Measurements from ENCODE around the gene TNS1.

TNS1 gene

DNA sequence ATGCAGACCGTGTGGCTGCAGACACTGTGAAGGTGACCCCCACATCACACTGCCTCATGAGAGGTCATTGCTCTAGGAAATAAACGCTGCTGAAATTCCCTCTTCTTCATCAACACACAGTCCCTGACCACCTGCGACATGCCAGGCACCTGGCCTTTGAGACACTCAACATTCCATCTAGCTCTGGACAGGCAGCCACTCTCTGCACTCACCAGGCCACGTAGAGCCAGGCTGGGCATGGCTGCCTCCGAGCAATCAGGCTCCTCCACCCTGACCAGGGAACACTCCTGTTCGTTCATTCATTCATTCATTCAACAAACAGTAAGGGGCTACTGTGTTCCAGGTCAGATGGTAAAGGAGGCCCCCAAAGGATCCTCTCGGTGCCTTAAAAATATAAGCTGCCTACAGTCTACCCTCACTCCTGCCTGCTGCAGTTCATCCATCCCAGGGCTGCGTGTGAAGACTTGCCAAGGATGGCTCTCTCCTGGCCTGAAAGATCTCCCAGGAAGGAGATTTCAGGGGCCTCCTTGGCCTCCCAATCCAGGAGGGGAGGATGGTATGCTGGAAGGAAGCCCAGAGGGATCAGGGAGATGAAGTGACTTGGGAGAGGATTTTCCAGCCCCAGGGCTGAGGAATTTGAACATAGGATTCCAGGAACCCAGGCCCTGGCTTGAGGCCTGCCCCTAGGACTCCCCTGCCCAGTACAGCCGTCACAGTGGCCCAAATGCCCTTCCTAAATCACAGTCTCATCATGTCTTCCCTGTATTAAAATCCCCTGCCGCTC, 66.7 kb downstream of the TNS1 start:
- H3K27me3 ChIP-seq (ENCODE audit: low read depth) = no peaks in the 10 kb centered on the region
- H3K4me3 ChIP-seq = no peak overlapping the region
- DNase-seq (ENCODE audit: low spot score in 2 of 2) = no peak
- in situ Hi-C loops (cut with MboI; ENCODE audit: low sequenced_read_pairs) = no loop called here
- no peaks in the 10 kb centered on the region for H3K9me3 ChIP-seq
- no peaks in the 10 kb centered on the region for H3K4me1 ChIP-seq
- no peaks in the 10 kb centered on the region for H3K36me3 ChIP-seq (replicated peaks)

DNA sequence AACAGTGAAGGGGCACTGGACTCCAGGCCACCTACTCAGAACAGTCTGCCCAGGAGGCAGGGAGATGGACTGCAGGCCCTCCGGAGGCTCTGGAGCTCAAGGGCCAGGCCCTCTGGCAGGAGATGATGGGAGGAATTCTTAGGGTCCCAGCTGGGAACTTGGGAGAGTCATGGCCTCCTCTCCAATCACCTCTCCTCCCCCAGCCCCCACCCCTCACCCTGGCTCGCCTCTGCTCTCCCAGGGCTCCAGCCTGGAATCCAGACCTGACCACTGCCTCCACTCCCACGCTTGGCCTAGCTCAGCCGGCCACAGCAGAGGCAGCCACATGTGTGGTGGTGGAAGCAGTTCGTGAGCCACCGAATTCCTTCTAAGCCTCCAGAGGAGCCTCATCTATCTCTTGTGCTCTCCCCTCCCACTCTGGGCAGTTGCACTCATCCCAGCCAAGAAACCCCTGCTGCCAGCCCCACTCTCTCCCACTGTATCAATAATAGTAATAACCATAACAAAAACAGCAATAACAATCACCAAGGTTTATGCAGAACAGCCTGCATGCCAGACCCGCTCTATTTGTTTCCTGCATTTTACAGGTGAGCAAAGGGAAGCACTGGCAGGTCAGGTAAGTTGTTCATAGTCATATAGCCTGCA, 67.4 kb downstream of the TNS1 start:
- H3K4me3 ChIP-seq = no peak overlapping the region
- no peaks in the 10 kb centered on the region for H3K27me3 ChIP-seq (ENCODE audit: low read depth)
- DNase-seq (ENCODE audit: low spot score in 2 of 2) = no peak
- H3K9me3 ChIP-seq = no peaks in the 10 kb centered on the region
- no peaks in the 10 kb centered on the region for H3K4me1 ChIP-seq
- no peaks in the 10 kb centered on the region for H3K36me3 ChIP-seq (replicated peaks)
- in situ Hi-C loops (cut with MboI; ENCODE audit: low sequenced_read_pairs) = no loop called here

DNA sequence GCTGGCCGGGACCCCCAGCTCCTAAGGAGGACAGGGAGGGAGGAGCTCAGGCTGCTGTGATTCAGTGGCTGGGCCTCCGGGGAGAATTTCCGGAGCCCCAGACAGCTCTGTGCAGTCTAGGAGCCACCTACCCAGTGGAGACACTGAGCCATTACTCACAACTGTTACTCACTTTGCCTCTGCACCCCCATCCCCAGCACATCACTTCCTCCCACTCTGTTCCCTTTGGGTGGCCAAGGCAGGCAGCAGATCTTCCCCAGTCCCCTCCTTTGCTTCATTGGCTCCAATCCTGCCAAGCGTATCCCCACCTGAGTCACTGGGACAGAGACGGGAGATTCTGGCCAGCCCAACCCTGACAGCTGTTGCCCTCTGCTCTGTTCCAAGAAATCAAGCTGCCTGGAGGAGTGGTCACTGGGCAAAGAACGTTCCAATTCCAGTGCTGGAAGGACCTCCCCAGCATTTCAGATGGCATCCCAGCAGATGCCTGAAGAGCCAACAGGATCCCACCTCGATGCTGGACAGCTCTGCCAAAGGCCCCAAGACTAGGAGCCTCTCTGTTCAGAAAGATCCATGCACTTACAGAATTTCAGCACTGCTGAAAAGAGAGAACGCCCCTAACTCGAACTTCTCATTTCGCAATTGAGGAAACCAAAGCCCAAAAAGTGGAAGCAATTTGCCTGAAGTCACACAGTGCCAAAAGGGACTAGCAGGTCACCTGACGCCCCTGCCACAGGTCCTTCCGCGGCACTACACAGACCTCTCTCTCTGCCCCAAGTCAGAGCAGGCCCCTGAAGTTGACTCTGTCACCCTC, 68.3 kb downstream of the TNS1 start:
- in situ Hi-C loops (cut with MboI; ENCODE audit: low sequenced_read_pairs) = no loop called here
- H3K4me1 ChIP-seq = no peaks in the 10 kb centered on the region
- no peaks in the 10 kb centered on the region for H3K36me3 ChIP-seq (replicated peaks)
- DNase-seq (ENCODE audit: low spot score in 2 of 2) = no peak
- no peaks in the 10 kb centered on the region for H3K27me3 ChIP-seq (ENCODE audit: low read depth)
- no peak overlapping the region for H3K4me3 ChIP-seq
- H3K9me3 ChIP-seq = no peaks in the 10 kb centered on the region

DNA sequence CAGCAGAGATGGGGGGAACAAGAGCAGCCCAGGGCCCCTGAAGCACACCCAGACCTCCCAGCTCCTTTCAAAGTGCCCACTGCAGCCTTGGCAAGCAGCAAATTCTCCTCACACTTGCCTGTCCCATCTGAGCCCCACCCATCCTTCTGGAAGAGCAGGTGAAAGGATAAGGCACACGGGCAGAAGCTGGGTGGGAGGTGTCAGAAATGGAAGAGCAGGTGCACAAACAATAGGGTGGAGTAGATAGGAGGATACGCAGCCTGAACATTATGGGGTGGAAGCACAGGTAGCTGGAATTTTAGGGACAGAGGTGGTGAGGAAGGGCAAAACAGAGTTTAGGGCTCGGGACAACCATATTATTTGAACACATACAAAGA, 69.2 kb downstream of the TNS1 start:
- Histone ChIP-seq H3K27me3 (ENCODE audit: low read depth) (no peaks in the 10 kb centered on the region), H3K9me3 (no peaks in the 10 kb centered on the region), H3K4me3 (no peak overlapping the region), H3K36me3 (replicated peaks) (no peaks in the 10 kb centered on the region), H3K4me1 (no peaks in the 10 kb centered on the region)
- no peak for DNase-seq (ENCODE audit: low spot score in 2 of 2)
- in situ Hi-C loops (cut with MboI; ENCODE audit: low sequenced_read_pairs) = no loop called here

DNA sequence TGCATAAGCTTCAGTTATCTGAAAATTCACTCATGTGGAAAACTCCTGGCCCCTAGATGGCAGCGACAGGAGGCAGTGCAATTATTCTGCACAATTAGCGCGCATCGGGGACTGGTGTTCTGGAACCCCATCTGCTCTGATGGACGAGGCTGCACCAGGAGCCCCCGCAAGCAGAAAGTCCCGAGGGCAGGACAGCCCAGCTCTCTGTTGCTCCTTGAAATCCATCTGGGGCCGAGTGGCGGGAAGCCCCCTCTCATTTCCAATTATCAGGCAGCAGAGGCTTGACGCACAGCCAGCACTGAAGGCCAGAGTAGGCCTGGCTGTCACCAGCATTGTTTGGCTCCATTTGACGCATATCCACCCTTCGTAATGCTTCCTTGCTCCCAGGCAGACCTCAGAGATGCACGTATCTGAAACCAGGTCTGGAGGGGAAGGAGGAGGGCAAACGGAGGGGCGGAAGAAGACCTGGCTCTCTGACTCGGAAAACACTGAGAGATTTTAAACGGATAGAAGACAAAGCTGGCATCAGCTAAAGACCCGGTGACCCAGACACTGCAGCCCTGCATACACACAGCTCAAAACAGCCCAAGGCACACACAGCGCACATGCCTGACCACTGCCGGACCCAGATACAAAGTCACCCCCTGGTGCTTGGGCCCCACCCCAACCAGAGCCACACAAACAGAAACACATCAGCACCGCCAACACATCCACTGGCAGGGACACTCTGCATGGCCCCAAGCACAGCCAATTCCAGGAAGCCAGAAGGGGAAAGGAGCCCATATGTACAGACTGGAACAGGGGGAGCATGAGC, 69.8 kb downstream of the TNS1 start:
- Histone ChIP-seq H3K4me3 (no peak overlapping the region), H3K36me3 (replicated peaks) (no peaks in the 10 kb centered on the region), H3K27me3 (ENCODE audit: low read depth) (no peaks in the 10 kb centered on the region), H3K4me1 (no peaks in the 10 kb centered on the region), H3K9me3 (no peaks in the 10 kb centered on the region)
- no peak for DNase-seq (ENCODE audit: low spot score in 2 of 2)
- in situ Hi-C loops (cut with MboI; ENCODE audit: low sequenced_read_pairs) = no loop called here

DNA sequence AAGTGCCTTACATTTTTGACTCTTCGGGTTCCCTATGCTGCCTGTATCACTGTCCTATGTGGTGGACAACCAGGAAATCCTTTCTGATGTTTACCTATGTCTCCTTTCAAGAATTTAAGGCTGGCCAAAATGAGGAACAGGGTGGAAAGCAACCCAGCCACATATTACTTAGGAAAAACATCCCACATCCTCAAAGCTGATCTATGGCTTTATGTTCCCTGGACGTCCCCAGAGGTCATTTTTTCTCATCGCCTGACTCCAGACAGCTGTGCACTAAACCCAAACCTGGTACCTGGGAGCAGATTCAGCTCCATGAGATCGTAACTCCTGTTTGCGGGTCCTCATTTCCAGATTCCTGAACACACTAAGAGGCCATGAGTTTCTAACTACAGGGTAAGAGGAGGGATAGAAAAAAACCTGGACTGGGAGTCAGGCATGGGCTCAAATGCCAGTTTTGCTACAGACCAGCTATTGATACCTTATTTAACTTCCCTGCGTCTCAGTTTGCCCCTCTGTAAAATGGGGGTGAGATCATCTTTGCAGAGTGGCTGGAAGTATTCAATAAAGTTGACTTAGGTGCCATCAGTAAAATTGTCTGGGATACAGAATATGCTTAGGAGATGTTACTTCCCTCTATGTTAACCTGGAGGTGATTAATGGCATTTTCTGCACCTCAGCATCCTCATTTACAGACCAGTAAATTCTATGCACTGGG, 70.8 kb downstream of the TNS1 start:
- in situ Hi-C loops (cut with MboI; ENCODE audit: low sequenced_read_pairs) = no loop called here
- no peaks in the 10 kb centered on the region for H3K4me1 ChIP-seq

DNA sequence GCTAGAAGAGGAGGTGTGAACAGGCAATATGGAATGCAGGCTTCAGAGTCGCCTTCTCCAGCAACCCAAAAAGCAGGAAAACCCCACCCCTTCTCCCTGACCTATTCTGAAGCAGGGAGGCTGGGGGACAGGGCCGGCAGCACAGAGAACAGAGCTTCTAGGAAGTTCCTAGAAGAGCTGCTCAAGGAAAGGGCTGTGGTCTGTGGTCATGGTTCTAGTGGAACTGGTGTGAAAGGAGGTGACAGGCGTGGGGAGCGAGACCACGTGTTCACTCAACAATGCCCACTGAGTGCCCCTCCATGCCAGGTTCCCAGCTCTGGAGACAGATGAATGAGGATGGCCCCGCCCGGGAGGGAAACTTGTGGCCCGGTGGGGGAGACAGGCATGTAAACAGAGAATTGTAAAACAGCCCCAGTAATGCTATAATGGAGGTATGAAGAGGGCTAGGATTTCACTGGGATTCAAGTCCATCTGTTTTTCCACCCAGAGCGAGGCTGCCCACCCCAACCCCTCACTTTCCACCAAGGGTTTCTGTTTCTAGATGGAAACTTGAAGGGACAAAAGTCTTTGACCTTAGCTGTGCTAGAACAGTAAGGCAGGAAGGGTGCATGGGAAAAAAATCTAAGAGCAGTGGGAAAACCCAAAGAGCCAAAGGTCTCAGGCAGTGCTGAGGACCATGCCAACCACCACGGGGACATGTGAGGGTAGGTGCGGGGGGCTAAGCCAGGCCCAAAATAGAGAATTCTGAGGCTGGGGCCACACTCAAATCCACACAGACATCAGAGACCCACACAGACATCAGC, 71.8 kb downstream of the TNS1 start:
- no peak overlapping the region for H3K4me3 ChIP-seq
- H3K9me3 ChIP-seq = no peaks in the 10 kb centered on the region
- no peaks in the 10 kb centered on the region for H3K36me3 ChIP-seq (replicated peaks)
- H3K27me3 ChIP-seq (ENCODE audit: low read depth) = no peaks in the 10 kb centered on the region
- DNase-seq (ENCODE audit: low spot score in 2 of 2) = no peak
- no peaks in the 10 kb centered on the region for H3K4me1 ChIP-seq
- in situ Hi-C loops (cut with MboI; ENCODE audit: low sequenced_read_pairs) = no loop called here

More for the DNA sequence above, 70.8 kb downstream of the TNS1 start:
- H3K9me3 ChIP-seq = no peaks in the 10 kb centered on the region
- no peaks in the 10 kb centered on the region for H3K27me3 ChIP-seq (ENCODE audit: low read depth)
- no peak for DNase-seq (ENCODE audit: low spot score in 2 of 2)
- no peaks in the 10 kb centered on the region for H3K36me3 ChIP-seq (replicated peaks)
- H3K4me3 ChIP-seq = no peak overlapping the region

DNA sequence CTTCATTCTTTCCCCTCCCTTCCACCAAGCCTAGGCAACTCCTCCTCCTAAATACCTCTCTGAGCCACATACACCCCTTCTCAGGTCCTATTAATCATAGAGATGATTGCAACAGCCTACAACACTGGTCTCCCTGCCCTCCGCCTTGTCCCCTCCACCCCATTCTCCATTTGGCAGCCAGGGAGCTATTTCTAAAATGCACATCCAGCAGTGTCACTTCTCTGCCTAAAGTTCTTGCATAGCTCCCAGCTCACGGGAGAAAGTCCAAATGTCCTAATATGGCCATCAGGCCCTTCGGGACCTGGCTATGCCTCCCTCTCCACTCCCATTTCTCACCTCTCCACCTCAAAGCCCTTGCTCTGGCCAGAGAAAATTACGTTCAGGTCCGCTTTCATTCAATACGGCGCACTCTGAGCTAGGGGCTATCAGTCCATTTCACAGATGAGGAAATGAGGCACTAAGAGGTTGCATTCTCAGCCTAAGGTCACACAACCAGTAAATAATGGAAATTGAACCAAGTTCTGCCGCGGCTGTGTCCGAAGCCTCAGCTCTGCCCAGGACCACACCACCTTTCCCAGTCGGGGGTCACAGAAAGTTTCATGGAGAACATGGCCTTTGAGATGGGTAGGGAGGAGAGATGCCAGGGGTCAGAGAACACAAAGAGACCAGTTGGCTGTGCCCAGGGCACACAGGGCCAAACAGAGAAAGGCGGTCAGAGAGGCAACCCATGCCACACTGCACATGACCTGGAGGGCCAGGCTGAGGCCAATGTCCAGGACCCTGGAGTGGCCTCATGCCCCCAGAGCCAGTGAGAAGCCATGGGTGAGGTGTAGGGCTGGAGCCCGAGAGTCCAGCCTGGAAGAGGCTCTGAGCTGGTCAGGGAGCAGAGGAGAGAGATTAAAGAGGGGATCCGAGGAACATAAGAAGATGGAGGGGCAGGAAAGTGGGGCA, 72.8 kb downstream of the TNS1 start:
- no peaks in the 10 kb centered on the region for H3K4me1 ChIP-seq
- H3K9me3 ChIP-seq = no peaks in the 10 kb centered on the region
- no peaks in the 10 kb centered on the region for H3K27me3 ChIP-seq (ENCODE audit: low read depth)
- DNase-seq (ENCODE audit: low spot score in 2 of 2) = no peak
- in situ Hi-C loops (cut with MboI; ENCODE audit: low sequenced_read_pairs) = no loop called here
- H3K36me3 ChIP-seq (replicated peaks) = no peaks in the 10 kb centered on the region
- no peak overlapping the region for H3K4me3 ChIP-seq

DNA sequence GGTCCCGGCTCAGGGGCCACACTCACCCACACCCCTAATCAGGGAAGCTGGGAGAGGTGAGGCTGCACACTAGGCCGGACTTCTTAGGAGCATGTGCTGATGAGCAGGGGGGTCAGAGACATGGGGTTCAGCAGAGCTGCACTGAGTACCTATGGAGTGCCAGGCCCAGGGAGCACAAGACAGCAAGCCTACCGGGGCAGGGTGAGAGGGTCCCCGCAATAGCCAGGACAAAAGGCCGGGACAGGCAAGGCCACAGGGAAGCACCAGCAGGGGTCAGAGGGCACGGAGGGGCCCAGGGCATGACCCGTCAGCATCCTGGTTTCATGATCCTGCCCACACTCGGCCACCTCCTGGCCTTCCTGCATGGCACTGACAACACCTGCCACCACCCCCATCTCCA, 73.5 kb downstream of the TNS1 start:
- Histone ChIP-seq H3K36me3 (replicated peaks) (no peaks in the 10 kb centered on the region), H3K4me1 (no peaks in the 10 kb centered on the region), H3K4me3 (no peak overlapping the region), H3K27me3 (ENCODE audit: low read depth) (no peaks in the 10 kb centered on the region), H3K9me3 (no peaks in the 10 kb centered on the region)
- in situ Hi-C loops (cut with MboI; ENCODE audit: low sequenced_read_pairs) = no loop called here
- DNase-seq (ENCODE audit: low spot score in 2 of 2) = no peak

DNA sequence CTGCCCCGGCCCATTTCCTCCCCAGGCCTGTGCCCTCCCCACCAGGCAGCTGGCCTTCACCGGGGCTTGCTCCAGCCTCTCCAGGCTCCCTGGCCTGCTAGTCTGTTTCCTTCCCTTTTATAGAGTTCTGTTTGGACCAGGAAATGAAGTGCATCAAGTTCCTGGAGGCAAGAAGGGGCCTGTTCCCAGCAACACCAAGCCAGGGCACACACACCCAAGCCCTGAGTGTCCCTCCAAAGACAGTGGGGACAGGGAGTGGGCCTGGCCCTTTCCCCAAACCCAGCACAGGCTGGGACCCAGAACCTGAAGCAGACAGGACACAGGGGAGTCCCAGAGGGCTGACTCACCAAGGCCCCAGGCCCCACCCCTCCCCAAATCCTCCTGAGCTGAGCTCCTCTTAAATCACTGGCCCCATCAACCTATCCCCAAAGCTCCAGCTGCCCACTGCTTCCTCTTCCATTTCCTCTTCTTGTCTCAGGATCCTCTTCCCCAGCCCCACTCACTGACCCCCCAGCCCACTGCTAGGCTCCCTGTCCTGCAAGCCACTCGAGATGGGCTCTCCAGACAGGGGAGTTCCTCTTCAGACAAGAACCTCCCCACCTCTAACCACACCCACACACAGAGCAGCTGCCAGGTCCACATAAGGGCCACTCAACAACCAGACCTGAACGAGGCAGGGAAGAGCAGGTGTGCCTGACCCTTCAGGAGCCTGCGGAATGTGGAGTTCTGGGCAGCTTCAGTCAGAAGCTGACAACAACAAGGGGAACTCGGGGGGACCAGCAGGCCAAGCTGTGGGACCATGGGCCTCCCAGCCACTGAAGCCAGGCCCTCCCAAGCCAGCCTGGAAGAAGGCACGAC, 74.2 kb downstream of the TNS1 start:
- in situ Hi-C loops (cut with MboI; ENCODE audit: low sequenced_read_pairs) = no loop called here
- no peaks in the 10 kb centered on the region for H3K9me3 ChIP-seq
- H3K36me3 ChIP-seq (replicated peaks) = no peaks in the 10 kb centered on the region
- no peaks in the 10 kb centered on the region for H3K4me1 ChIP-seq
- H3K4me3 ChIP-seq = no peak overlapping the region
- no peaks in the 10 kb centered on the region for H3K27me3 ChIP-seq (ENCODE audit: low read depth)
- no peak for DNase-seq (ENCODE audit: low spot score in 2 of 2)
